HG03439 (cell line): Measurements from ENCODE around the gene KIRREL3.

Experiments used
- ATAC-seq: cut with Tn5 transposase; IDR thresholded peaks from one replicate; pipeline ENCODE4 v1.9.1; 2021; ENCODE audit warnings: mild to moderate bottlenecking, moderate library complexity; ENCODE audit not compliant: unreplicated experiment

KIRREL3 gene

GRCh38 chr11:126748100-126748791 is 252.3 kb downstream of the KIRREL3 start:
- no peak for ATAC-seq

- ATAC-seq: no peak
Observed at GRCh38 chr11:126747315-126747714, 253.3 kb downstream of the KIRREL3 start.

GRCh38 chr11:126746443-126746842 is 254.1 kb downstream of the KIRREL3 start:
- no peak for ATAC-seq

GRCh38 chr11:126744699-126745098 is 255.9 kb downstream of the KIRREL3 start:
- no peak for ATAC-seq

DNA sequence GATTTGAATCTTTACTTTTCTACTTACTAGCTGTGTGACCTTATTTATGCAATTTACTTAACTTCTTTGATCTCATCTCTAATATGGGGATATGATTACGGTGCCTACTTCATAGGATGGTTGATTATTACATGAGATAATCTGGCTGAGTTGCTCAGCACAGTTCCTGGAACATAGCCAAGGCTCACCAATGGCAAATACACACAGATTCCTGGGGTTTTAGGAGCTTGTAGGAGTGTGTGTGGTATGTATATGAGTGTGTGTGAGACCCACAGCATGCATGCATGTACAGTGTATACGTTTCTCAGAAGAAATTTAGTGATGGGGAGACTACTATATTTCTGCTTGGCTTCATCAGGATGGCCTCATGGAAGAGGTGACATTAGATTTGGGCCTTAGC is 256.9 kb downstream of the KIRREL3 start:
- no peak for ATAC-seq

DNA sequence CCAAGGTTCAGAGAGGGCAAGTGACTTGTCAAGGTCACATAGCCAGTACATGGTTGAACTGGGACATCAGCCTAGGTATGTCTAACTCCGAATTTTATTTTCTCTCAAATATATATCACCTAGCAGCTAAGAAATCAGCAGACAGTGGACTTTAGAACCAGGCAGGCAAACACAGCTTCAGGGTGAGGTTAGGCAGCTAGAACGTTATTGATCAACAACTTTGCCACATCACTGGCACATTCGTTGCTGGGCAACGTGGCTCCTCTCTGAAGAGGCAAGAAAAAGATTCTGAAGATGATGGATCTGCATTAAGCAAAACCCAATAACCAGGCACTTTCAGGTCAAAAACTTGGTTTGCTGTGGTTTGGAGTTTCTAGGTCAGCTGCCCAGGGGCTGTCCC is 258.0 kb downstream of the KIRREL3 start:
- no peak for ATAC-seq

GRCh38 chr11:126740846-126741245 is 259.7 kb downstream of the KIRREL3 start:
- ATAC-seq: no peak

DNA sequence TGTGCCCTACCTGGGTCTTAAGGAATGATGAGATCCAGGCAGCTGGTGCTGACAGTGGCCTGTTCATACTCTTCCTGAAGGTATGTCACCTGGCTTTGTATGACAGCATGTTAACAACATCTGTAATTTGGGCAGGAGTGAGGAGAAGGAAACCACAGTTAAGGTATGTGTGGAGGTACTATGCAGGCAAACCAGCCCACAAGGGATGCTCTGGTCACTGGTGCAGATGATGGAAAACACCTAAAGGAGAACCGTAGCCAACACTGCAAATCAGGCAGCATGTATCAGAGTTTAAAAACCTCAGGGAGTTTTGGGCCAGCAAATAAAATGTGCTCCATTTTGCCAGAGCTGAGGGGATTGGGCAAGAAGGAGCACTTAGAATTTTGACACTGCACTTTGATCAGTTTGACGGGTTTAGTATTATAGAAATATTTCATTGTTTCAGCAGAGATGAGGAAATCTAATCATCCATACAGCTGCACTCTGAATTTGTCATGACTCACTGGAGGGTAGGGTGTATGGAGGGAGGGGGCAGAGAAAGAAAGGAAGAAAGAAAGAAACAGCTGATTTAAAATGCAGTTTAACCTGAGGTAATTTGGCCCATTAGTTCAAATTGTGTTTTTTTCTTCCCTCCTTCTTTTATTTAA is 260.9 kb downstream of the KIRREL3 start:
- ATAC-seq: no peak

- no peak for ATAC-seq
Observed at GRCh38 chr11:126738295-126739031, 262.1 kb downstream of the KIRREL3 start.

DNA sequence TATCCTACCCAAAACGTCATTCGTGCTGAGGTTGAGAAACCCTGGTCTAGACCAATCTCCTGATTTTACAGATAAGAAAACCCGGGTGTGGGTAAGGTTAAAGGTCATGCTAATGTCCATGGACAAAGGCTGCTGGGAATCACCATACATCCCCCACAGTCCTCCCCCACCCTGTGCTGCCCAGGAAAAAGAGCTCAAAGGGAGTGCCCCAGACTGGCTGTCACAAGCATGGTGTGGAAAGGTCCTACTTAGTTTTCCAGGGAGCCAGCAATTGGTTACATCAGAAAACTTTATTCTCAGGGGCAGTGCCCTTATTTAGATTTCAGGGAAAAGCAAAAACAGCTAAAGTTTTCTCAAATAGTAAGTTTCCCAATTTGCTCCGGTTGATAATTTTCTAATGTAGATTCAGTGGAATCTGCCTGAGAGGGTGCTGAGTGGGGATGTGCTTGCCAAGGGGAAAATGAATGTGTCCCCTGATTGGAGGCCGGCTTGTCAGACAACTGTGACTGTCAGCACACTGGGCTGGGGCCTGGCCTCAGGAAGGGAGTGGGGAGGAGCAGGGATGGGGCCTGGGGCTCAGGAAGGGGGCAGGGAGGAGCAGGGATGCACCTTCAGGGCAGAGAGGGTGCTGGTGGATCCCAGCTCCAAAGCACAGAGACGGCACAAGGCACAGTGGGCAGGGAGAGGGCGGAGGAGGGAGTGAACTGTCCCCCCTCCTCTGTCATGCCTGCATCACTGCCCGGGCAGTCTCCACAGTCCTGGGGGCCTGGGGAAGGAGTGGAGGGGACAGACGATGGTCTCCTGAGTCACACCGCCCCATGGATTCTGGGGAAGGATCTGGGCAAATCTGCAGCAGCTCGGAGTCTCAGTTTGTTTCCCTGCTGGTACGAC is 263.6 kb downstream of the KIRREL3 start:
- no peak for ATAC-seq

DNA sequence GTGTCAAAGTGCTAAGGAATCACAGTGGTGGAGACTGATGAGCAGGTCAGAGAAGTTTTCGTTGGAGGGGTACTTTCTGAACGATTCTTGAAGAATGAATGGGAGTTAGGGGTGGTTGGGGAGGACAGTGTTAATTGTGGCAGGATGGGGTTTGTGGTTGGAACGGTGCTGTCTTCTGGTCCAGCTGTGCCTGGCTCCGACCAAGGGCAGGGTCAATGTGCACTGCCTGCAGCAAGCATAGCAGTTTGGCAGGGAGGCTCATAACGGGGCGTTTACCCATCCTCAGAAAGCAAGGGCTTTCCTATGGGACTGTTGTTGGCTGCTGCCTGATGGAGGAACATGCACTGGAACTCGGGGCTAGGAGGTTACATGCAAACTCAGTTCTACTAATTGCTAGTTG is 265.8 kb downstream of the KIRREL3 start:
- no peak for ATAC-seq

GRCh38 chr11:126733685-126734084 is 266.9 kb downstream of the KIRREL3 start:
- ATAC-seq: no peak

- peak; percentile 67 for ATAC-seq
Observed at GRCh38 chr11:126732981-126733380, 267.6 kb downstream of the KIRREL3 start.

DNA sequence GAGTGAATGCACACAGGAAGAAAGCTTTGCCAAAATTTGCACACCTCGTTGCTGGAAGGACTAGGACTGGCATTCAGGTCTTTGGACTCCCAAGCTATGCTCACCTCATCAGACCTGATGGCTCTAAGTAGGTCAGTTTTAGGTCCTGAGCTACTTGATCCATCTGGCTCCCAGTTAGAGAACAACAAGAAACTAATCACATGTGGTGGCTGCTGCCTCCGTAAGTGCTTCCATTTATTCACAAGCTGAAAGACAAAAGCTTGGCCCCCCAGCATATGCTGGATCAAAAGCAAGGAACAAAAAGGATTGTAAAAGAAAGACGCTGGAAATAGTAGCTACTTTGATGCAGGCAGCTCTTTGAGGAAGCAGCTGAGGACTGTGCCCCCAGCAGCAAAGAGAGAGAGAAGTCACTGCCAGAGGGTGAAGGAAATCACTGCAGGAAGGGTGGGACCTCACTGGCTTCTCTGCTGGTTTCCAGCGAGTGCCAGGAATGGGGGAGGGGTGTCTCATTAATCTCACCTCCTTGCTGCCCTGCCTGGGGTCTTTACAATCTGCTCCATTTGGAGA is 268.9 kb downstream of the KIRREL3 start:
- ATAC-seq: no peak

GRCh38 chr11:126727381-126727780 is 273.2 kb downstream of the KIRREL3 start:
- ATAC-seq: no peak

GRCh38 chr11:126725521-126725920 is 275.0 kb downstream of the KIRREL3 start:
- no peak for ATAC-seq

DNA sequence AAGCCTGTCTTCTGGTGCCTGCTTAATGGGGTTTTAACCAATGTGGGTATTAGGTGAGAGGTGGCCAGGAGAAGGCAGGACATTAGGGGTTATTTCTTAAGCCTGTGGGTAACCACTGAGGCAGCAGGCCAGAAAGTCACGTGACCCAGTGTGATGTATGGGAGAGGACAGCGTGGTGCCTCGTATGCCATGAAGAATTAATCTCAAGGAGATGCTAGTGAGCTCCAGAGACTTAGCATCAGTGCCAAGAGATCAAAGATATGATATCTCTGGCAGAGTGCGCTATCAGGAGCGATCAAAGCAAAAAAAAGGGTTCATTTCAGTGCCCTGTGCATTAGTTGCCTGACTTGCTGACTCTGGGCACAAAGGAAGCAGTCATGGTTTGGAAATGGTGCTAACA is 275.5 kb downstream of the KIRREL3 start:
- ATAC-seq: no peak

GRCh38 chr11:126723665-126724045 is 276.9 kb downstream of the KIRREL3 start:
- no peak for ATAC-seq

GRCh38 chr11:126722956-126723664 is 277.5 kb downstream of the KIRREL3 start:
- no peak for ATAC-seq
